Muscle of arm (tissue), 12 donors: ENCODE measurements around the gene ZNF319. TPM values are rescaled to one million over a fixed set of nuclear protein-coding genes. Genes with fewer than 3 reads are reported as not detected.

Experiments used
- DNase-seq: peaks from one replicate; pipeline ENCODE4 v3.0.0-alpha.2; 2013
- polyA plus RNA-seq, 12 donors: library from polyadenylated mRNA; unstranded; fragments of 120-200 nt; gene quantifications; one replicate each; pipeline ENCODE4 v1.2.1, GENCODE V29; 2013; ENCODE audit not compliant: insufficient read length in 12 of 12

Gene ZNF319
- polyA plus RNA-seq, 12 donors, result 5.0 to 11.7 (median 6.3) TPM; not detected in 1

DNA sequence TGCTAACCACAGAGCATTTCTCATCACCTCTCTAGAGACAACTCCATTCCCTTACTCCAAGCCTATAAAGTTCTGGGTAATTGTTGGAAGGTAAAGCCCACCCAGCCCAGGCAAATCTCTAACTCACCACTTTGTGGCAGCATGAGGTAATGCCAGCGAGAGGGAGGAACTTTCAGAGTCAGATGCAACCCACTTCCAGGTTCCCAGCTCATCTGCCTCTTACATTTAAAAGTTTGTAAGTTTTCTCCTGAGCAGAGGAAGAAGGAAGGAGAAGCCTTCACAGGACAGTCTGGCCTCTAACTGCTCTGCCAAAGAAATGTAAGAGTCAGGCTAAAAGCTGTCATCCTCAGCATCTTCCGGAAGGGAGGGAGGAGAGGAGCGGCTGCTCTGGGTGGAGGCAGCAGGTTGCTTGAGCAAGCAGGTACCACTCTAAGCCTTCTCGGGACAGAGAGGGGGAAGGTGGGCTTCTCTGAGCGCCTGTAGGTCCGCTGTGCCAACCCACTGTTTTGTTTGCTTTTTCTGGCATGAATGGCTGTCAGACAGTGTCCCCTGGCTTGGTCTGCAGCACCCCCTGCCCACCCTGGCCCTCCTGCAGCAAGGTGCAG is 1.0 kb downstream of the ZNF319 start:
- no peak for DNase-seq

DNA sequence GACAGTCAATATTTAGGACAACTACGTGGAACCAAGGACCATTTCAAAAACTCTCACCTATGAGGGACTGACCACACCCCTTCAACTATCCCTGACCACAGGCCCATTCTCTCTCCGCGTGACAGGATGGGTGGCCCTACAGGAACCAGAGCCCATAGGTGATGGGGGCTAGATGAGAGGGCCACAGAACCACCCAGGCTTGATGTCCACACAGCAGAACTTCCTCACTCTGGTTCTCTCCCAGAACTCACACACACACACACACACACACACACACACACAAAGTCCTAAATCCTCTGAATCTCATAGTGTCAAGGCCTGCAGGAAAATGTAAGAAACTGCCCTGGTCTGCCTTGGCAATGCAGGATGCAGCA is 1.5 kb downstream of the ZNF319 start:
- DNase-seq, result no peak

DNA sequence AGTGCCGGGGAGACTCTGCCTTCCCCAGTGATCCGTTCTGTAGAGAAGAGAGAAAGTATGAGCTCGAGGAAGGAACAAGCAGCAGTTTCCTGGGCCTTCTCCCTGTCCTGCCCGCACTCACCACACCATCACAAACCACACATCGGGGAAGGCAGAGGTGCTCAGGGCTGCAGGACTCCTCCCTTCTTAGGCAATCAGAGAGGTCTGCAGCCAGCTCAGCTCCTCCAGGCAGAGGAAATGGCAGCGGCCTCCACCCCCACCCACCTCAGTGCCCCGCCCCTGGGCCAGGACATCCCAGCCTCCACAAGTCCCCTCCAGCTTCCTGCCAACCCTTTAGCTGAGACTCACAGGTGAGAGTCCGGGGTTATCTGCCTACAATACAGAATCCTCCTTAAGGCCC is 2.0 kb downstream of the ZNF319 start:
- no peak for DNase-seq

DNA sequence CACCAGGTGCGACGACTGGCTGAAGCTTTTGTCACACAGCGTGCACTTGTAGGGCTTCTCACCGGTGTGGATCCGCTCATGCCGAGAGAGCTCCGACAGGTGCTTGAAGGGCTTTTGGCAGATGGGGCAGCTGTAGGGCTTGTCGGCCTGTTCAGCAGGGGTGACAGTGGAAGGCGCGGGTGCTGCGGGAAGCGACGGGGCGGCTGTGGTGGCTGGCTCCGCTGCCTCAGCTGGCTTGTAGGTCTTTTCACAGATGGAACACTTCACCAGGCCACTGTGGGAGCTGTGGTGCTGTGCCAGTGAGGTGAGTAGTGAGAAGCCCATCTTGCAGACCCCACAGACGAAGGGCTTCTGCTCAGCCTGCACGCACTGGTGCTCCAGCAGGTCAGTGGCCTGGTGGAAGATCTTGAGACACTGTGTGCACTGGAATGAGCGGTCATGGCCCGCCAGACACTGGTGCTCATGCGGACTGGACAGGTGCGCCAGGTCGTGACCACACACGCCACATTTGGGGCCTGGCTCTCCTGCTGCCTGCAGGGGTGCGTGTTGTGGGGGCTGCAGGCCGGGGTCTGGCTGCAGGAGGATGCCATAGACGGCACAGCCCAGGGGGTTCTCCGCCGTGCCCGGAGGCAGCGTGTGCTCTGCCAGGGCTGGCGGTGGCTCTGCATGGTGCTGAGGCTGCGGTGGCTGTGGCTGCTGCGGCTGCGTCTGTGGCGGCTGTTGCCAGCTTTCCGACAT is 2.8 kb downstream of the ZNF319 start:
- no peak for DNase-seq

DNA sequence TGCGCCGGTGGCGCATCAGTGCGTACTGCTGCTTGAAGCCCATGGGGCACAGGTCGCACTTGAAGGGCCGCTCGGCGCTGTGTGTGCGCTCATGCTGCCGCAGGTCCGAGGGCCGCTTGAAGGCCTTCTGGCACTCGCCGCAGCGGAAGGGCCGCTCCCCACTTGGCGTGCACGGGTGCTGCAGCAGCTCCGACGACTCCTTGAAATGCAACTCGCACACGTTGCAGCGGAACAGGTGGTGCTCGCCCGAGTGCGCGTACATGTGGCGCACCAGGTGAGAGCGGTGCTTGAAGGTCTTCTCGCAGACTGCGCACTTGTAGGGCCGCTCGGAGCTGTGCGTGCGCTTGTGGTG is 3.3 kb downstream of the ZNF319 start:
- no peak for DNase-seq

DNA sequence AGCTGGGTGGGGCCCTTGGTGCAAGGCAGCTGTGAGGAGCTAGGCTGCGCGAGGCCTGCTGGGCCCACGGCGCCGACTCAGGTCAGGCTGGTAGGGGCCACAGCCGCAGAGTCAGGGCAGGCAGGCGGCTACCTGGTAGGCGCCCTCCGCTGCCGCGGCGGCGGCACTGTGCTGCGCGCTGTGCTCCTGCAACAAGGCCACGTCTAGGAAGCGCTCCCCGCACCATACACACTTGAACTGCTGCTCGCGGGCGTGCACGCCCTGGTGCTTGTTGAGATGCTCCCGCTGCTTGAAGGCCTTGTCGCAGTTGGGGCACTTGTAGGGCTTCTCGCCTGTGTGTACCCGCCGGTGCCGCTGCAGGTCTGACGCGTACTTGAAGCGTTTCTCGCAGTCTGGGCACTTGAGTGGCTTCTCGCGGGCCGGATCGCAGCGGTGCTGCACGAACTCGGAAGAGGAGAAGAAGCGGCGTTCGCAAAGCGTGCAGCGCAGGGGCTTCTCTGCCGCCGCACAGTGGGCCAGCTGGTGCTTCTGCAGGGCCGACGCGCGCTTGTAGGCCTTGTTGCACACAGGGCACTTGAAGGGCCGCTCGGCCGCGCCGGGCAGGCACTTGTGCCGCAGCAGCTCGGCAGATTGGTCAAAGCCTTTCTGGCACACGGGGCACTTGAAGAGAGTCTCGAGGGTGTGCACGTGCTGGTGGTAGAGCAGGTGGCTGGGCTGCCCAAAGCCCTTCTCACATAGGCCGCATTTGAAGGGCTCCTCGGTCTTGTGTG is 3.9 kb downstream of the ZNF319 start:
- no peak for DNase-seq

DNA sequence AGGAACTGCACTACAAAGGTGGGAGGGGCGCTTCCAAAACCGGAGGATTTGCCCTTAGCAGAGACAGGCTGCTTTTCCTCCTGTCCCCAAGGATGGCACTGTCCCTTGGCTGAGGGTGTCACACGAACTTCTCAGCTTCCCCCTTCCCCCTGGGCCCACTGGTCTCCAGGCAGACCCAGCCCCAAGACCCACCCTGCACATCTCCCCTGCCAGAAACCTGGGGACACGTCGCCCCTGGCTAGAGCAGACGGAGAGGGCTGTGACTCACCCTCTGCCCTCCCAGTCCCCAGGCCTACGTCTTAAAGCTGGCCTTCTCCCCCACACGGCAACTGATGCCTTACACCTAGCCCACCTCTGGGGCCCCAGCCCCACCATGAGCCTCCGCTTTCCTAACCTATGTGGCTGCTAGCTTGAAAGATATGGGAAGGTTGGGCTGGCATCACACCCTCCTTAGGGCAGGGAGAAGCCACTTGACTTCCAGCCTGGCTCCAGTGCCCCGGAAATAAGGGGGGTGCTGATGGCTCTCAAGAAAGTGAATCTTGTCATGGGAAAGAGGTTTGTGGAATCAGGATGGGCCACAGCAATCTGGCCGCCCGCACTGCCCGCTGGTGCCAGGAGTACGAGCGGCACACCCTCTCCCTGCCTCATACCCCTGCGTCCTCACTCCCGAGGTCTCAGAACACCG is 4.6 kb downstream of the ZNF319 start:
- DNase-seq, result no peak

DNA sequence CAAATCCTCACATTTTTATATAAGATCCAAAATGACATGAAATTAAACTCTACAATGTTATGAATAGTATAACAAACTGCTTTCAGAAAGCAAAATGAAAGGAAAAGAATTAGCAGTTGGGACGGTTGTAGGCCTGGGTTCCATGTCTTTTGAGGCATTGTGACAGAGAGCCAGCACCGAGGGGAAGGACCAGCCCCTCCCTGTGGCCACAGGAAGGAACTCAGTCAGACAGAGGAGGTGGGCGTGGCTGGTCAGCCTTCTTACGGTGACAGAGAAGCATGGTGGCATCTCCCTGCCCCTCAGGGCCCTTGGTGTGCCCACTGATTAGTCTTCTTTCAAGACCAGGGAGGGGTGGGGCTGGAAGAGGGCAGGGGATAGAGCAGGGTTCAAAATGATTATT is 5.7 kb downstream of the ZNF319 start:
- no peak for DNase-seq

DNA sequence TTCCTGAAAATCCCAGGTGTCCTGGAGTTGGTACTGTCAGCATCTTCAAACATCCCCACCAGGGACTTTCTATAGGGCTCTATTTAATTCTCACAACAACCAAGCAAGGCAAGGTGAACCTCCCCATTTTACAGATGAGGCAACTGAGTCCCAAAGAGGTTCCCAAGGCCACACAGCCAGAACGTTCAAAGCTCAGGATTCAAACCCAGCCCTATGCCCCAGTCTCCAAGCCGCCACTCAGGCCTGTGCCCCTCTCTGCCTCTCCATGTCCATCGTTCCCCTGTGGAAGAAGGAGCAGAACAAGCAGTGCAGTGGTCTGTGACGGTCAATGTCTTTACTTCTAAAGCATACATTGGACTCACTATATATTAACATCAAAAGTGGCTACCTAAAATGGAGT is 6.1 kb downstream of the ZNF319 start:
- DNase-seq, result no peak

DNA sequence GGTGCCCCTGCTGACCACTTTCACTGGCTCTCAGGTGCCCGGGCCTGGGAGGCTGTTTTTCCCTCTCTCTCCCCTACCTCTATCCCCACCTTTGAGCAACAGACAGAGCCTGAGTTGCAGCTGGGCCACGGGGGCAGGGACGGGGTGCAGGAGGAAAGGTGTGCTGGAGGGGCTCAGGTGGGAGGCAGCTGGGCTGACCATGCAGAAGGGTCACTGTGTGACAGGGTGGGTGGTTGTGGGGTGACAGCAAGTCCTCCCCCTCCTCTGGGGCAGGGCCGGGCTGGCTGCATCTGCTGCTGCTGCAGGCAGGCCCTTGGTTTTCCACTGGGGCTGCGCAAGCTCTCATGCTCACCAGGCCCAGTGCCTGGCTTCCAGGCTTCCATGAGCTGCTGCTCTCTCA is 6.6 kb downstream of the ZNF319 start:
- DNase-seq, result no peak

DNA sequence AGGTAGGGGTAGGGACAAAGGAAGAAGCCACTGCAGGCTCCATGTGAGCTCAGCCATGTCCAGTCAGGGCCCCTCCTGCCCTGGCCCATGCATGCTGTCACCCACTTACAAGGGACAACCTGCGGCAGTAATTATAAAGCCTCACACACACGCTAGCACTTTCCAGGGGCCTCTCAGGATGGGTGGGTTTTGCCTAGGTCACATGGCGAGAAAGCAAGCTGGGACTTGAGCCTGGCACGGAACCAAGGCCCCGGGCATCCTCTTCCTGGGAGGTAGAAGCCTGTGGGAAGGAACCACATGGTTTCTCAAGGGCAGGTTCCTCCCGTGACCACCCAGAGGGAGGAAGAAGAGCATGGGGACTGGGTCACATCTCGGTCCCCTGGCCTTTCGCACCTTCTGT is 7.0 kb downstream of the ZNF319 start:
- no peak for DNase-seq

DNA sequence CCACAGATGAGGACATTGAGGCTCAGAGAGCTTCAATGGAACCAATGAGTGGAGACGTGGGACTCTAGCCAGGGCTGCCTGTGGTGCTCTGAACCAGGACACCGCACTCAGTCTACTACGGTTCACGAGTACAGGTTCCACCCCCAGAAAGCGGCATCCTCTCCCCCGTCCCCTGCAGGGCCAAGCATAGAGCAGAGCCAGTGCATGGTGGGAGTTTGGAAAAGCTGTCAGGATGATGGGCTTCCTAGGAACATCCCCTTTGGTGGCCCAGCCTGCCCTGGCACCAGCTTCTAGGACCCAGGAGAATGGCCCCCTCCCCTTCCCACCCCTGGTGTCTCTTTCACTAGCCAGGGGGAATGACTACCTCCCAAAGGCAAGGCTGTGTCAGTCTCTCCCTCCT is 8.4 kb downstream of the ZNF319 start:
- no peak for DNase-seq

DNA sequence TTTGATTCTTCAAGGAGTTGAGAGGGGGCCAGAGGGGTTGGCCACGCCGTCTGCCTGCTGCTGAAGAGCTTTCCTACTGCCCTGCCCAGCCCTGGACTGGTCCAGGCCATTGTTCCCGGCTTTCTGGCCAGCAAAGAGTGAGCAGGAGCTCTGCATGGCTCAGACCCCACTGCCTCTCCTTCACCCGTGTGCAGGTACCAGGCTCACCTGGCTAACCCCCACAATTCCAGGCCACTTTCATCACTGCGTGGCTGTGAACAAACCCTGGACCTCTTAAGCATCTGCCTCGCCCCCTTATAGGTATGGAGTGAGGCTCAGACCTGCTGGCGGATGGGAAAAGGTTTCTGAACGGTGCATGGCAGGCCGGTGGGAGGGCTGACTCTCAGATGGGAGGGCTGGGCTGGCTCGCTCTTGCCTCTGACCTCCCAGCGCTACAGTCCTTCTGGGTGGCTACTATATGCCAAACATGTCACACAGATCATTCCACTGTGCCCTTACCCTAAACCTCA is 8.9 kb downstream of the ZNF319 start:
- no peak for DNase-seq

DNA sequence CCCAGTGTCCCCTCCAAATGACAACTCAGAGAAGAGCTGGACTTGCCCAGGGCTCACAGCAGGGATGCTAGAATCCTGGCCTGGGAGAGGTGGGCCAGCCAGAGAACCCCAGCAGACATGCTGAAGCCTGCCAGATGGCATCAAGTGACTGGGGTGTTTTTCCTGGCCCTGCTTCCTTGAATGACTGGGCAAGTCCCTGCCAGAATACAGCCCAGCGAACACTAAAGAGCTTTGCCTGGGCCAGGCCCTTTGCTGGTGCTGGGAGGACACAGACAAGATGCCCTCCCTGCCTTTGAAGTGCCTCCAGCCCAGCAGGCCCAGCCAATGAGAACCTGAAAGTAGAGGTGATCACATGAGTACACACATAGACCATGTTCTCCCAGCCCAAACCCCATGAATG is 11.5 kb downstream of the ZNF319 start:
- DNase-seq, result no peak

DNA sequence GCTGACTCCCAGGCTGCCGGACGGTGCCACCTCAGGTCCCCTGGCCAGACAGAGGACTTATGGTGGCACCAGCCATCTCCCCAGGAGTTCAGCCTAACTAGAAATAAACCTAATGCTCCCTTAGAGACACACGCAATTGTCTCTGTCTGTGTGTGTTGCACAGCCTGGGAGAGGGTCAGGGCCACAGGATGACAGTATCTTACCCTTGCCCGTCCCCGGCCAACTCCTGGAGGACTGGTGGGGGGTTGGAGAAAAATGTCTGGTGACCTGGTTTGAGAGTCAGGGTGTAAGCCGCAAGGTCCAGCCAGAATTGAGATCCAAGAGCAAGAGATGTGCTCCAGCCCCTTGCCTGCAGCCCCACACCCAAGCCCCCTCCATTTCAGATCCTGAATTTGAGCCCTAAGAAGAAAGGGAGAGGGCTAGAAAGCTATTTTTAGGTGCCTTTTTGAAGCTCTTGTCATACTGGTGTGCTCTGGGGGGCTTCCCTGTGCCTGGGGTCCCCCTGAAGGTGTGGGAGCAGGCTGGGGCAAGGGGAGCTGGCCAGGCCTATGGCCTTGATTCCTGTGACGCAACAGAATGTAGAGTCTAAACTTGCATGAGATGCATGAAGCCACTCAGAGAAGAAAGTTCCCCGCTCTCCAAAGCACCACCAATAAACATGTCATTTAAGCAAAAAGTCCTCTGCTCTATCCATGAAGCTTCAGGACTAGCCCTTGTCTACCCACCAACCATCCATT is 12.9 kb downstream of the ZNF319 start:
- DNase-seq, result no peak

DNA sequence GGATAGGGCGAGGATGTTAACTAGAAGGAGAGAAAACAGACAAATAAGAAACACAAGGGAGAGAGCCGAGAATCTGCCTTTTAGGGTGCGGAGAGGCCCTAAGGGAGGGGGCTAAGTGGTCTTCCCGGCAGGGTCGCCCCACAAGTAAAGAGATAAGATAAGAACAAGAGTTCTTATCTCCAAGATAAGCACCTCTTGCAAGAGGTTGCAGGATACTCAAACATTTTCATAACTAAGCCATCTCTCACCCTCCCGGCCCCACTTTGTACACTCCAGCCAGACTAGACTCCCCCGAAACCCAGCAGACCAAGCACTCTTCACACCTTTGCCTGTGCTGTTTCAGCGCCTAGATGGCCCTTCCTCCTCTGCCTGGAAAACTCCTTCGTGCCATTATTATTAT is 14.3 kb downstream of the ZNF319 start:
- DNase-seq, result no peak

DNA sequence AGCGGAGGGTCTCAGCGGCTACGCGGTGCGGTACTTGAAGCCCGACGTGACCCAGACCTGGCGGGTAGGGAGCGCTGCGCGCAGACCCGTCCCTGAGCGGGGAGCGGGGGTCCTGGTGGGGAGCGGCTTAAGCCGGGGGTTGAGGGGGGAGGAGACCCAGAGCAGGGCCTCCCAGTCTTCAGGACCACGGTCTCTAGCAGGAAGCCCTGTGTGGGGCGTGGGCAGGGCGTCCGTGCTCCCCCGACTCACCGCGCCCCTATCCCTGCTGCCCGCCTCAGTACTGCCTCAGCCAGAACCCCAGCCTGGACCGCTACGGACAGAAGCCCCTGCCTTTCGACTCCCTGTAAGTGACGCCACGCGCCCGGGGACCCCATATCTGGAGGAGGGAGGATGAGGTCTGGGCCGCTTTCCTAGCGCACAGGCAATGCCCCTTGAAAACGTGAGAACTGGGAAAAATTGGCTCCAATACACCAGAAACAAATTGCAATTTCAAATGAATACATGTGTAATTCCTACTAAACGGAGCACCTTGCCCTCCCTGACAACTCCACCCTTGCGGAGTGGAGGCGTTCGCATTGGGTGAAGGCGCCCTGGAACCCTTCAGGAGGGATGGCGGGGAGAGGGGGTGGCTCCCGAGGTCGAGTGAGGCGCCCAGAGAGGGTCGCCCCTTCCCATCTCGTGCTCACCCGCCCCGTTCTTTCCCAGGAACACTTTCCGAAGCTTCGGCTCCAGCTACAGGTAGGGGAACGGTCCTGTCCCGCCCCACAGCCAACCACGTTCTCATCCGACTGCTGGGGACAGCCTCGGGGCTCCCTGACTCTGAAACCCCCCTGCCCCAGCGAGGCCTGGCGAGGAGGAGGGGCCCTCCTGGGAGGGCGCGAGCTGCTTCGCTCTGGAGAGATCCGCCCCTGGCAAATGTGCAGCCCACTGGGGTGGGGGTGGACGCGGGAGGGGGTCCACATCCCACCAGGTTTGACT is 15.0 kb downstream of the ZNF319 start:
- no peak for DNase-seq

DNA sequence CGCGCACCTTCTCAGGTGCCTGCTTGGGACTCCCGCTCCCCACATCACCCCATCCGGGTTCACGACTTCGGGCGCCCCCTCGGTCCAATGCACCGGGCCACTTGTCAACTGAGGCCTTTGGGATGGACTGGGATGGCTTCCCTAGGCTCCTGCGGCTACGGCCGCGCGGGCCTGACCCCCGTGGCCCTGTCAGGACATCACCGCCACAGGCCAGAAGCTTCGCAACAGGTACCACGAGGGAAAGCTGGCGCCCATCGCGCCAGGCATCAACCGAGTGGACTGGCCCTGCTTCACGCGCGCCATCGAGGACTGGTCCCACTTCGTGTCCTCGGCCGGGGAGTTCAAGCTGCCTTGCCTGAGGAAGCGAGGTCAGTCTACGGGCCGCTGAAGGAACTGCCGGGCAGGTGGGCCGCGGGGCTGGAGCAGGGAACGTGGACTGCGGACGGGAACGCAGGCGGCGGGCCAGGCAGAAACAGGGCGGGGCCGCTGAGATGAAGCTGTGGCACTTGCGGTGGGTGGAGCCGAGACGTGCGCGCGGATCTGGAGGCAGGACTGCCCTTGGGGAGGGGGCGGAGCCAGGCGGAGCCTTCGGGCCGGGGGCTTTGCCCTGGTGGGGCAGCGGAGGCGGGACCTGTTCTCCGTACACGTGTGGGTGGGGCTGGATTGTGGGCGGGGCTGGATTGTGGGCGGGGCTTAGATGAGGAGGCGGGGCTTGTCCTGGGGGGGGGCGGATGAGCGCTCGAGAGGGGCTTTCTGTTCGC is 15.8 kb downstream of the ZNF319 start:
- peak; percentile 58 for DNase-seq

DNA sequence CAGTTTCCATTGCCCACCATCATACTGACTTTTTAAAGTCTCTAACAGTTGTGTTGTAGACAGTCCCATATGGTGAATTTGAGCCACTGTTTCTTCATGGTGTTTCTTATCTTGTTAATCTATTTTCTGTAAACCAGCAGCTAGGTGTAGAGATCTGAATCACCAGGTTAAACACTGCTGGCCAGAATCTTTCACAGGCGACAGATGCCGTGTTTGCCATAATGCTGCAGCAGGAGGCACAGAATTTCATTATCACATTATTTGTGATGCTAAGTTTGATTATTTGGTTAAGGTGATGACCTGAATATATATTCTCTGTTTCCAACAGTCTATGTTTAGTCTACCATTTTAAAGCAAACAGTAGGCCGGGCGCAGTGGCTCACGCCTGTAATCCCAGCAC is 18.1 kb downstream of the ZNF319 start:
- DNase-seq, result no peak

DNA sequence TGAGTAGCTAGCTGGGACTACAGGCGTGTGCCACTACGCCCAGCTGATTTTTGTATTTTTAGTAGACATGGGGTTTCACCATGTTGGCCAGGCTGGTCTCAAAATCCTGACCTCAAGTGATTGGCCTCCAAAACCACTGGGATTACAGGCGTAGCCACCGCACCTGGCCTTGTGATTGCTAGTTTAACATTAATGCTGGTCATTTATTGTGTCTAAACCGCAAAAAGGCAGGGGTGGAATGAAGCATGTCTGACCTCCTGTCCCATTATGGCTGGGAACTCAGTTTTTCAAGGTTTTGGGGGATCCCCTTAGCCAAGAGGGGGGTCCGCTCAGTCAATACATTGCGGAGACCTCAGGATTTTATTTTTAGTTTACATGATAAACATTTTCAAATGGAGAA is 18.8 kb downstream of the ZNF319 start:
- DNase-seq, result no peak
